ENCODE measurements around the gene POLD1. TPM values are rescaled to one million over a fixed set of nuclear protein-coding genes. Genes with fewer than 3 reads are reported as not detected.

Gene POLD1
- total RNA-seq, 1 donor, result 25.0 TPM

GRCh38 chr19:50419580-50420035, 35.5 kb downstream of the POLD1 start:
- no peak for TF ChIP-seq CTCF (IDR thresholded peaks at IDR 0.05; ENCODE audit: insufficient read depth, low read depth, low read length)
- H3K4me3 ChIP-seq (ENCODE audit: low read depth, low read length), result no peak overlapping the region
- no peak for DNase-seq (ENCODE audit: low read depth)

GRCh38 chr19:50420127-50420526, 36.0 kb downstream of the POLD1 start:
- no peak overlapping the region for H3K4me3 ChIP-seq (ENCODE audit: low read depth, low read length)
- no peak for TF ChIP-seq CTCF (IDR thresholded peaks at IDR 0.05; ENCODE audit: insufficient read depth, low read depth, low read length)
- DNase-seq (ENCODE audit: low read depth), result no peak

- no peak for TF ChIP-seq CTCF (IDR thresholded peaks at IDR 0.05; ENCODE audit: insufficient read depth, low read depth, low read length)
- no peak for DNase-seq (ENCODE audit: low read depth)
- no peak overlapping the region for H3K4me3 ChIP-seq (ENCODE audit: low read depth, low read length)
Observed at GRCh38 chr19:50420808-50421207, 36.7 kb downstream of the POLD1 start.

- DNase-seq (ENCODE audit: low read depth), result no peak
- H3K4me3 ChIP-seq (ENCODE audit: low read depth, low read length), result no peak overlapping the region
- no peak for TF ChIP-seq CTCF (IDR thresholded peaks at IDR 0.05; ENCODE audit: insufficient read depth, low read depth, low read length)
Observed at GRCh38 chr19:50422397-50423278, 38.5 kb downstream of the POLD1 start.

- no peak for DNase-seq (ENCODE audit: low read depth)
- no peak for TF ChIP-seq CTCF (IDR thresholded peaks at IDR 0.05; ENCODE audit: insufficient read depth, low read depth, low read length)
- H3K4me3 ChIP-seq (ENCODE audit: low read depth, low read length), result no peak overlapping the region
Observed at GRCh38 chr19:50423279-50424113, 39.3 kb downstream of the POLD1 start.

- no peak for DNase-seq (ENCODE audit: low read depth)
- no peak for TF ChIP-seq CTCF (IDR thresholded peaks at IDR 0.05; ENCODE audit: insufficient read depth, low read depth, low read length)
- no peak overlapping the region for H3K4me3 ChIP-seq (ENCODE audit: low read depth, low read length)
Observed at GRCh38 chr19:50425581-50425980, 41.4 kb downstream of the POLD1 start.
